Measurements from ENCODE around the gene SLC38A11.

SLC38A11 gene

DNA sequence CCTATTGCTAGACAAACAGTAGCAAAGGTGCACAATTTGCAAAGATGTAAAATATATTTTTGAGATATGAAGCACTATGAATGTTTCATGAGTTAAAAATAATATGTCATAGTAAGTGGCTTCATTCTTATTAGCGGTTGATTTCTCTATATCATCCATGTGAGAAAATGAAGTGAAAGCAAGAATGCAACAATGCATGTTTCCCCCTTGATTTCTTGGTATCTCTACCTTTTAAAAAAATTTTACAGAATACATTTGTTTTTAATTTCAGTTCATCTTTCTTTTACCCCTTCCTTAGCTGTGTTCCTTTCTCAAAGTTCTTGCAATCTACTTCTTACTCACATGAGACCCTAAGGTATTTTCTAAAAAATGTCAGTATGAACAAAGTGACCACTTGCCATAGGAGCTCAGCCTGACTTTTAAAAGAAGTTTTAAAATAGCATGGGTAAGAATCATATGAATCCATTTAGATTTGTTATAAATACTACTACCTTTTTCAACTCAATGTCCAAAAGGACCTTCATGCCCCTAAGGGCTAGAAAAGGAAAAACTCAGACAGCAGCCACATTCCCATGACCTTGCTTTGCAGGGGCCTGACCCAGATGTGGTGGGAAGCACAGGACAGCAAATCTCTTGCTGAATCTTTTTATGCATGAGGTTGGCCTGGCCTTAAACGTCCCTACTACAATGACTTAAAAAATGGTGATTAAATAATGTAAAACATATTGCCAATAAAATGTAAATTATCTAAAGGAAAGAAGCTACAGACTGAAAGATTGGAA, 14.8 kb upstream of the SLC38A11 start:
- DNase-seq (ENCODE audit: low spot score), result no peak

- DNase-seq (ENCODE audit: low spot score), result no peak
Observed at GRCh38 chr2:164967781-164968228, 12.5 kb upstream of the SLC38A11 start.

DNA sequence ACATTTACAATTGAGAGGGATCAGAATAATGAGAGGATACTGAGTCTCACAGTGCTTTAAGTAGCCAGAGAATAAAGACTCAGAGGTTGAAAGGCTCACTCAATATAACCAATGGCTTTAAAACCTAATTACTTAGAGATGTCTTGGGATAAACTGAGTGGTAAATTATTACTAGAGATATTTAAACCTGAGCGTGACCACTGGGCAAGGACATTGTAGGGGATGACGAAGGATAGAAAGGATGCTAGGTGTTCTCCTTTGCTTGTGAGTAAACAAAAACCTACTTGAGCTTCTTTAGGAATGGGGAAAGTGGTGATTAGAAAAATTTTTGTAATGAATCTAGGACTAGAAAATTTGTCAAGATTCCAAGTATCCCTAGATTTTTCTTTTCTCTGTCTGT, 12.0 kb upstream of the SLC38A11 start:
- no peak for DNase-seq (ENCODE audit: low spot score)

- DNase-seq (ENCODE audit: low spot score), result no peak
Observed at GRCh38 chr2:164964700-164965099, 9.4 kb upstream of the SLC38A11 start.

- DNase-seq (ENCODE audit: low spot score), result no peak
Observed at GRCh38 chr2:164960159-164960558, 4.8 kb upstream of the SLC38A11 start.

DNA sequence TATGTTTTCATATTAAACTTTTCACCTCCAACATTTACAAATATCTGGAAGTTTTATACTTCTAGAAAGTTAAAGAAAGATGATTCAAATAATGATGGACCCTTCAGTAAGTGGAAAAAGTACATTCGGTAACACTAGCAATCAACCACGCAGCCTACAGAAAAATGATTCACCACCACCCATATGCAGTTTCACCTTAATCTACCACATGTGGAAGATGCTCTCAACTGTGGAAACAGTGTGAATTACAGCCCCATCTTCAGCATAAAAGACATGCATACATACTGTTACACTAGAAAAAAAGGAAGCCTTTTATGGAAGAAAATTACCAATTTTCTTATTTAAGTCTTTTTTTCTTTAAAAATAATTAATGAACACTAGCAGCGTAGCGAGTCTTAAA, 1.1 kb downstream of the SLC38A11 start:
- no peak for DNase-seq (ENCODE audit: low spot score)

DNA sequence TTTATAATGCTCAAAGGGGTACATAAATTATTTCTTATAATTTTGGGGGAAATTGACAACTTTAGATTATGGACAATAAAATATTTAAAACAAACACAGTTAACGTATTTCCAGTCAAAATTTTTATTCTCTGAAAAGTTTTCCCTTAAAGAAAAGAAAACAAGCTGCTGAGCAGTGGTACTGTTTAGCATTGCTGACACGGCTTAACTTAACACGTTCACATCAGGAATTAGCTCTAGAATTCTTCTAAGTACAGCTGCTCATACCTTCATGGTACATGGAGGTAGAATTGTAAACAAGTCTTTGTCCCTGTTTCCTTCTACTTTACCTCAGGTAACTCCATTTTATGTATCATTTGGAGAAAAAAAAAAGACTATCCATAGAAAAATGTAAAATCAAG, 2.0 kb downstream of the SLC38A11 start:
- DNase-seq (ENCODE audit: low spot score), result no peak

- DNase-seq (ENCODE audit: low spot score), result no peak
Observed at GRCh38 chr2:164952057-164952702, 3.1 kb downstream of the SLC38A11 start.

- no peak for DNase-seq (ENCODE audit: low spot score)
Observed at GRCh38 chr2:164948540-164948939, 6.8 kb downstream of the SLC38A11 start.

GRCh38 chr2:164947281-164947680, 8.0 kb downstream of the SLC38A11 start:
- no peak for DNase-seq (ENCODE audit: low spot score)

DNA sequence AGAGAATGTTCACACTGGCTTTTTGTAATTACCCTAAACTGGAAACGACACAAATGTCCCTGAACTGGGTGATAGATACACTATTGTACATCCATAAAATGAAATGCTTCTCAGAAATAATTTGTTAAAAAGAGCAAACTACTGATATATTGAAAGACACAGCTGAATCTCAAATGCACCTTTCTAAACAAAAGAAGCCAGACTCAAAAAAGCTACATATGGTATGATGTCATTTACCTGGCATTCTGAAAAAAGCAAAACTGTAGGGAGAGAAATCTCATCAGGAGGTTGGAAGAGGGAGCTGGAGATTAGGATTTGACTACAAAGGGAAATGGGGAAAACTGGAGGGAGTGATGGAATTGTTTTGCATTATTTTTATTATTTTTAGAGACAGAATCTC, 12.0 kb downstream of the SLC38A11 start:
- no peak for DNase-seq (ENCODE audit: low spot score)

GRCh38 chr2:164937864-164938401, 17.4 kb downstream of the SLC38A11 start:
- DNase-seq (ENCODE audit: low spot score), result no peak

DNA sequence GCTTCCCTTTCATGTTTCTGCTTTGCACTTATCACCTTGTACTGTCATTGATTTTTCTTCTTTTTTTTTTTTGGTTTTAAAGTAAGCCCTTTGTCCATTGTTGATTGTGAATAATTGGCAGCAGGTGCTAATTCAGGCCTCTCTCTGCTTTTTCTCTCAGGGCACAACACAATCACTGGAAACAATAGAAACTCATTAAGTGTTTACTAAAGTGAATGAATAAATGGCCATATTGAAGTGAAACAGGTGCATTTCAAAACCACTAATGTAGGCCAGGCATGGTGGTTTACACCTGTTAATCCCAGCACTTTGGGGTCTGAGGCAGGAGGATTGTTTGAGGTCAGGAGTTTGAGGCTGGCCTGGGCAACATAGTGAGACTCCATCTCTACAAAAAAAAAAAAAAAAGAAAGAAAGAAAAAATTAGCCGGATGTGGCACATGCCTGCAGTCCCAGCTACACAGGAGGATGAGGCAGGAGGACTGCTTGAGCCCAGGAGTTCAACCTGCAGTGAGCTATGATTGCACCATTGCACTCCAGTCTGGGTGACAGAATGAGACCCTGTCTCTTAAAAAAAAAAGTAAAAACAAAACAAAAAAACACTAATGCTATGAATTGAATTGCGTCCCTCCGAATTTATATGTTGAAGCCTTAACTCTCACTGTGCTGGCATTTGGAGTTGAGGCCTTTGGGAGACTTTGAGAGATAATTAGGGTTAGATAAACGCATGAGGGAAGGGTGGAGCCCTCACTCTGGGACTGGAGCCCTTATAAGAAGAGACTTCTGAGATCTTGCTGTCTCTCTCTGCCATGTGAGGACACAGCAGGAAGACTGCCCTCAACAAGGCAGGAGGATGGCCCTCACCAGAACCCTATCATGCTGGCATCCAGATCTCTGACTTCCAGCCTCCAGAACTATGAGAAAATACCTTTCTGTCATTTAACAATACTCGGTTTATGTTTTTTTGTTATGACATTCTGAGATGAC, 19.9 kb downstream of the SLC38A11 start:
- DNase-seq (ENCODE audit: low spot score), result no peak

DNA sequence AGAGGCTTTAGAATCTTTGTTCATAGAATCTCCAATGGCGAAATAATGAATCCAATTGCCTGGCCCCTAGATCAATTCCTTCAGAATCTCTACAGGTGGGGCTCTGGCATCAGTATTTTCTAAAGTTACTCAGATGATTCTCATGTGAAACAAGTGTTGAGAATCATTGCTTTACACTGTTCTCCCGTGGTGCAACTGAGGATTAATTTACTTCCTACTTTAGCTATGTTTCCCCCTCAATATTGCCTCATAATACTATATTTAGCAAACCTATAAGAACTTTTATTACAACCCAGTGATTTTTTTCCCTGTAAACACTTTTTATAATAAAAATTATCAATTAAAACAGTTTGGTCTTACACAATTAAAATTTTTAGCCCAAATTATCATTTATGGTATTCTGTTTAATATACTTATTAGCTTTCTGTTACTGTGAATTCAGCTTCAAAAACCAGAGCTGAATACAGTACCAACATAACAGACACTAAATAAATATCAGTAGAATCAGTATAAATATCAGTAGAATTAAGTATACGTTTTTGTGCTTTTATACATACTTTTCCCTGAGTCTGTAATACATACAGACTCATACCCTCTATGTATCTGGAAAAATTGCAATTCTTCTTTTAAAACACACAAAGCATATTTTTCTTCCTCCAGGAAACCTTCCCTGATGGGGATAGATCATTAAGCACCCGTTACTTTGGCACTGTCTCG, 20.8 kb downstream of the SLC38A11 start:
- no peak for DNase-seq (ENCODE audit: low spot score)

DNA sequence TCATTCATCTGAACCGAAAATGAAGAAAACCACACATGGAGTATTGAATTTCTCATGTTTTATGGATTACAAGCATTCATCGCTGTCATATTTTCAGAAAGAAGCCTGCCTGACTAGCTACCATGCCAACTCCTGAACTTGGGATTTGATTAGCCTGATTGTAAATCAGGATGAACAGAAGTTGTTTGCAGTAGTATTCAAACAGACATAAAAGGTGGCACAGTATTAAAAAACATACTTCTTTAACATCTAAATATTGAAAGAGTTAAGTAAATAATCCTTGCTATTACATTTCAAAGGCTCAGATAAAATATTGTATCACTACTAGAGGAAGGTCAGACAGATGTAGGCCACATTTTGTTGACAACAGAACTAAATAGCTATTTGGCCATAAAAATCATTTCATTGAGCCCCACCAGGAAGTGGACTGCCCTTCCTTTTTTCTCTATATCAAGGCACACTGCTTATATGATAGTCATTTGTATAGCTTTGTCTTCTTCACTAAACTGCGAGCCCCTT, 21.6 kb downstream of the SLC38A11 start:
- no peak for DNase-seq (ENCODE audit: low spot score)

DNA sequence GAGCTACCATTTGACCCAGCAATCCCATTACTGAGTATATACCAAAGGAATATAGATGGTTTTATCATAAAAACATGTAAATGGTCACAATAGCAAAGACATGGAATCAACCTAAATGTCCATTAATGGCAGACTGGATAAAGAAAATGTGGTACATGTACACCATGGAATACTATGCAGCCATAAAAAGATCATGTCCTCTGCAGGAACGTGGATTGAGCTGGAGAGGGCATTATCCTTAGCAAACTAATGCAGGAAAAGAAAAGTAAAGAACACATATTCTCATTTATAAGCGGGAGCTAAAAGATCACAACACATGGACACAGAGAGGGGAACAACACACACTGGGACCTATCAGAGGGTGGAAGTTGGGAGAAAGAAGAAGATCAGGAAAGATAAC, 22.9 kb downstream of the SLC38A11 start:
- no peak for DNase-seq (ENCODE audit: low spot score)

DNA sequence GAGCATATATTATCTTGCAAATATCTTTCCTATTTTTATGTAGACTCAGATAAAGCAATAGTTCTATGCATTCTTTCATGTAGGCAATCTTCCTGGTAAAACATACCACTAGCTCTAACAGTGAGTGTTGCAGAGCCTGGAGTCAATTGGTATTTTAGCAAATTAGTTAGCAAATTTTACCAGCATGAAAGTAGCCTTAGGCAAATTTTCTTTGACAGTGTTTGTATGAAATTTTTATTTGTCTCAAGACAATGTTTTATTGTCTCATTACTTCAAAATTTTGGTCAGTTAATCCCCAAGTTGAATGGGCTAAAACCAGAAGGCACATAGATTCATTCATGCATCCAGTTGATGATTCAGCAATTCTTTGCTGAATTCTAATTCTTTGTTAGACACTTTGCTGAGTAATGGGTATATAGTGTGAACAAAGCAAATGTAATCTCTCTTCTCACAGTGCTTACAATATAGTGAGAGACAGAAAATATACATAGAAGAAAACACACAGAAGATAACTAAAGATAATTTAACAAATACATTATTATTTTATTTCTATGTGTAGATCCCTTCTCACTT, 27.1 kb downstream of the SLC38A11 start:
- no peak for DNase-seq (ENCODE audit: low spot score)

DNA sequence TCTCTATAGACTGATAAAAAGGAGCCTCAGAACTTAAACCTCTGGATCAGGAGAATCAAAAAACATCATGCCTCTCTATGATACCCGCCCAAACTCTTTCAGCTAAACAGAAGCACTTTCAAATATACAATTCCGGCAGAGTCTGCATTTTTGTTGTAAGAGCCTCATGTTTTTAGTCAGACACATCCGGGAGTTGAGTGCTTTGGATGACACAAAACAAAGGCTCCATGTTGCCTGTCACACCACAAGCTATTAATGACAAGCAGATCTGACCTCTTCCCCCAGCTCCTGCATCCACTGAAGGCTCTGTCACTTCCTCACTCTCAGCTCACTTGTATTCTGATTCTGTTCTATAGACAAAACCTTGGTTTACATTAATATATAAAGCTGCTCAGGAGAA, 33.2 kb downstream of the SLC38A11 start:
- no peak for DNase-seq (ENCODE audit: low spot score)

DNA sequence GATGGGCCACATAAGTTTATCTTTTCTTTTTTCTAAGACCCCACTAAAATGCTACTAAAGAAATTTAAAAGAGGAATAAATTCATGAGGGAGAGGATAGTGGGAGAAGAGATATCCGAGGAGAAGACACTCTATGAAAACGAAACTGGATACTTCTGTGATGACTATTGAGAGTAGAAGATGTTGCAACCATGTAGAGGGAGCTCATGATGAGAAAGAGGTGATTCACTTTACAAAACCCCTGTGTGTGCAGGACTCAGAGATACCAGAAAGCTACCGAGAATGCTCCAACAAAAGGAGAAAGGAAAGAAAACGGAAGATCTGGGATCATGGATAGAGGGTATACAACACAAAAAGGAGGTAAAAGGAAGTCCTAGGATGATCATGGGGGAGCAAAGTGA, 34.9 kb downstream of the SLC38A11 start:
- DNase-seq (ENCODE audit: low spot score), result no peak

GRCh38 chr2:164917296-164917903, 37.9 kb downstream of the SLC38A11 start:
- DNase-seq (ENCODE audit: low spot score), result no peak

- no peak for DNase-seq (ENCODE audit: low spot score)
Observed at GRCh38 chr2:164915566-164915965, 39.8 kb downstream of the SLC38A11 start.
